ENCODE measurements around the gene HTR7.
"Not testable (repeated sequence)": the region's sequence is repeated elsewhere in the genome, so short reads cannot be mapped to it uniquely, and the experiment has no call there.

The HTR7 gene

GRCh38 chr10:90858461-90858968 lies 676 bp upstream of the HTR7 start:
- DNase-seq (ENCODE audit: low spot score) = no peak

- DNase-seq (ENCODE audit: low spot score) = no peak
Measured at GRCh38 chr10:90856964-90857634, 740 bp downstream of the HTR7 start.

GRCh38 chr10:90856261-90856660 lies 1.6 kb downstream of the HTR7 start:
- DNase-seq (ENCODE audit: low spot score) = no peak

DNA sequence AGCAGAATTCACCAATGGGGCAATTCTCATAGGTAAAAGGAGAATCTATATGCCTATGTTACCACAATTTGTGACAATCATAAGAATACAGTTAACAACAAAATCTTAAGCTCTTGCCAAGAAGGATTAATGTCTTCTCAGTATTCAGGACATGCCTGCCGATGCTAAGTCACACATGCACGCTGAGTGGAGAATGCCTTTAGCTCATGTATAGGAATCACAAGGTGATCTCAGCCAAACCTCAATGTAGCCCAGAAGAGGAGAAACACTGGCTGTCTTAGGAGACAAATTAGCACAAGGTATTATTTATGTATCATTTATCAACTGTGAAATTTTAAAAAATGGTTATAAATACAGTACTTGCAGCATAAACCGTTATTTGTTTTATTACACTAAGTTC lies 2.7 kb downstream of the HTR7 start:
- no peak for DNase-seq (ENCODE audit: low spot score)

GRCh38 chr10:90849956-90850749 lies 7.7 kb downstream of the HTR7 start:
- no peak for DNase-seq (ENCODE audit: low spot score)

DNA sequence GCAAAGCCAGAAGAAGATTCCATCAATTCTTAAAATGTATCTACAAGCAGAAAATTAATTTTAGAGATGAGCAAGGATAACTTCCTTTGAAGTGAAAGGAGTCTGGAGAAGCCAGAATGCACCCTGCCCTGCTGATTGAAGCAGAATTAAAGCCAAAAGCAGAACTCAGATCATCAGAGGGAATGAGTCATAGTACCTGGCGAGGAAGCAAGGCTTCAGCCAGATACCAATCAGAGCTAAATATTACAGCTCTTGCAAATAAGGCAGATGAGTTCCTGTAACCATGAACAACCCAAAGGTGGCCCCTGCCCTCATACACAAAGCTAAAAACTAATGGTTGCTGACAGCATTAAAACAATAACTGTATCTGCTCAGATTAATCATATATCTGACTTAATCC lies 10.4 kb downstream of the HTR7 start:
- no peak for DNase-seq (ENCODE audit: low spot score)

- DNase-seq (ENCODE audit: low spot score) = no peak
Measured at GRCh38 chr10:90846746-90847145, 11.1 kb downstream of the HTR7 start.

- no peak for DNase-seq (ENCODE audit: low spot score)
Measured at GRCh38 chr10:90845726-90846125, 12.1 kb downstream of the HTR7 start.

GRCh38 chr10:90842725-90843124 lies 15.1 kb downstream of the HTR7 start:
- no peak for DNase-seq (ENCODE audit: low spot score)

GRCh38 chr10:90837486-90837885 lies 20.4 kb downstream of the HTR7 start:
- no peak for DNase-seq (ENCODE audit: low spot score)

DNA sequence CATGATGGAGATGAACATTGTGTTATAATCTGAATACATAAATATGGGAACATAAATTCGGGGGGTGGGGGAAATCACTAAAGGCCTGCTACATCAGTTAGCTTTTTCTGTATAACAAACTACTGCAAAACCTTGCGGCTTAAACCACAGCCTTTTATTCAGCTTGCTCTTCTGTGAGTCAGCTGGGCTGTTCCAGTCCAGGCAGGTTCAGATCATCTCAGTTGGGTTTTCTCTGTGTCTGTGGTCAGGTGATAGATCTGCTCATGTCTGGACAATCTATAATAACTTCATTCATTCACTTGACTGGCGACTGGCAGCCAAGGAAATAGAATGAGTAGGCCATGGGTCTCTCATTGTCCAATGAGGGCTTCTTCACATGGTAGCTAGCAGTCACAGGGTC lies 23.5 kb downstream of the HTR7 start:
- no peak for DNase-seq (ENCODE audit: low spot score)

DNA sequence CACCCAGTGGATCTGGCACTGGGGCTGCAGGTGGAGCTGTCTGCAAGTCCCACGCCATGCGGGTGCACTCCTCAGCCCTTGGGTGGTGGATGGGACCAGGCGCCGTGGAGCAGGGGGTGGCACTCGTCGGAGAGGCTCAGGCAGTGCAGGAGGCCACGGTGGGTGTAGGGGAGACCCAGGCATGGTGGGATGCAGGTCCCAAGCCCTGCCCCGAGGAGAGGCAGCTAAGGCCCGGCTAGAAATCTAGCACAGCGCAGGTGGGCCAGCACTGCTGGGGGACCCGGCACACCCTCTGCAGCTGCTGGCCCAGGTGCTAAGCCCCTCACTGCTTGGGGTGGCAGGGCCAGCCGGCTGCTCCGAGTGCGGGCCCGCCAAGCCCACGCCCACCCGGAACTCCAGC lies 25.7 kb downstream of the HTR7 start:
- no peak for DNase-seq (ENCODE audit: low spot score)

- no peak for DNase-seq (ENCODE audit: low spot score)
Measured at GRCh38 chr10:90822508-90822907, 35.3 kb downstream of the HTR7 start.

DNA sequence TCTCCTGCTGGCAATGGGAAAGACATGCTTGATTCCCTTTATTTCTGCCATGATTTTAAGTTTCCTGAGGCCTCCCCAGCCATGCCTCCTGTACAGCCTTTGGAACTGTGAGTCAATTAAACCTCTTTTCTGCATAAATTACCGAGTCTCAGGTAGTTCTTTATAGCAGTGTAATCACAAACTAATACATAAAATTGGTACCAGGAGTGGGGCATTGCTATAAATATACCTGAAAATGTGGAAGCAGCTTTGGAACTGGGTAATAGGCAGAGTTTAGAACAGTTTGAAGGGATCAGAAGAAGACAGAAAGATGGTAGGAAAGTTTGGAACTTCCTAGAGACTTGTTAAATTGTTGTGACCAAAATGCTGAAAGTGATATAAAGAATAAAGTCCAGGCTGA lies 36.0 kb downstream of the HTR7 start:
- not testable (repeated sequence) for DNase-seq (ENCODE audit: low spot score)

DNA sequence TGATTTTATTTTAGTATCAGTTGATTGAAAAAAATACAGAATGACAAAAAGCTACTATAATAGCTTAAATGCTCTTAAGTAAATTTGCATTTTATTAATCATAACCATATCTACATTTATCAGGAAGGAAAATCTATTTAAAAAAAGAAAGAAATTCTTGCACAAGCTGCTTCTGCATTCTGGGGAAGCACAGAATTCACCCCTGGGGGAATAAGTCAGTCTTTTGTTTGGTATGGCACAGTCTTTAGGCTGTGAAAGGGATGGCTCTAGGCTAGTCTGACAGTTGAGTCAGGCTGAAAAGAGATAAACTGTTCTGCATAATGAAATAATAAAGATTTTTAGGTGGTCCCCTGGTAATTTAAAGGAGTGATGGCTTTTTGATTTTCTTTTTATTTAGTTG lies 37.9 kb downstream of the HTR7 start:
- DNase-seq (ENCODE audit: low spot score) = no peak

- DNase-seq (ENCODE audit: low spot score) = no peak
Measured at GRCh38 chr10:90818736-90819135, 39.1 kb downstream of the HTR7 start.

DNA sequence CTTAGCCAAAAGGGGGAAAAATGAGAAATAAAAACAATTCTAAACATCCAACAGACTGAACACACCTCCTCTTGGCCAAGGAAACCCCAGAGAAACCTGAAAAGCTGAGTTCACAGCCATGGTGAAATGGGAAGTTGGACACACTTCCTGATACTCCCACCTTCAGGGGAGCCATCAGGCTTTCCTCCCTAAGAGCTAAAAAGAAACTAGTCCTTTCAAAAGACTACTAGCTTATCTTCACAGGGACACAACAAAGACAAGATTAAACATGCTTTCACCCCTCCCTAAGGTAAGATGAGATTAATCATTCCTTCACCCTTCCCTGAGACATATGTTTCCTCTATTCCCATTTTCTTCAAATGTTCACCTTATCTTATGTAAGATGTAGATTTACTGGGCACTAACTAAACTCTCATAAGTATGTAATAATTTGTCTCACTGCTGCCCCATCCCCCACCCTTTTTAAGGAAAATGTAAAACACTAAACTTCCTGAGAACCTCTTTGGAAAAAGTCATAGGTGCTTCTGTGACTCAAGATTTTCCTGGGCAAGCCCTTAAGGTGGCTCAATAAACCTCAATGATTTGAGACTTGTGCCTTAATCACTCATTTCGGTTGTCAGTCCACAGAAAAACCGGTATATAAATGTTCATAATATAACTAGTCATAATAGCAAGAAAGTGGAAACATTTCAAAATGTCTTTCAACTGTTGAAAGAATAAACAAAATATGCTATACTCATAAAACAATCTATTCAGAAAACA lies 40.5 kb downstream of the HTR7 start:
- DNase-seq (ENCODE audit: low spot score) = no peak

- no peak for DNase-seq (ENCODE audit: low spot score)
Measured at GRCh38 chr10:90816466-90816865, 41.4 kb downstream of the HTR7 start.

DNA sequence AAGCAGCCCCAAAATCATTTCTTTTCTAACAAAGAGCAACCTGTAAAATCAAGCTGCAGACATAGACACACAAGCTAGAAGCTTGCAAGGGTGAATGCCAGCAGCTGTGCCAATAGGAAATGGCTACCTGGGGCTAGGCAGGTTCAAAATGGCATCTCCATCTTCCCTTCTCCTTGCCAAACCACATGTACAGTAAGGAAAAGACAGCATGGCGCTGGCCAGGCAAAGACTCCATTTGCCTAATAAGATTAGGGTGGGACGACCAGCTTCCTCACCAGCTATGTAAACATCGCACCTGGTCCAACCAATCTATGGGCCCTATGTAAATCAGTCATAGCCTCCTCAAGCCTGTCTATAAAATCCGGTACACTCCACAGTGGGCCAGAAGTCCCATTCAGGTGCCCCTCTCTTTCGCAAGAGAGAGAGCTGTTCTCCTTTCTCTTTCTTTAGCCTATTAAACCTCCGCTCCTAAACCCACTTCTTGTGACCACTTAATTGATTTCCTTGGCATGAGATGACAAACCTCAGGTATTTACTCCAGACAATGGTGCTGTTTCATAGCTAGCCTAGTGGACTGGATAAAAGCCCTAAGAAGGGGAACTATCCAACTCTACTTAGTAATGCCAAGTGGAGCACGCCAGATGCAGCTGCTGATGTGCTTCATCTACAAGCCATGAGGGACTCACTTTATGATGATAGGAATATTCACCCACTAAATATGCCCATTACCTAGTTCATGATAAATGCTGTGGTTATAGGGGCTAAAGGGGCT lies 44.1 kb downstream of the HTR7 start:
- no peak for DNase-seq (ENCODE audit: low spot score)

DNA sequence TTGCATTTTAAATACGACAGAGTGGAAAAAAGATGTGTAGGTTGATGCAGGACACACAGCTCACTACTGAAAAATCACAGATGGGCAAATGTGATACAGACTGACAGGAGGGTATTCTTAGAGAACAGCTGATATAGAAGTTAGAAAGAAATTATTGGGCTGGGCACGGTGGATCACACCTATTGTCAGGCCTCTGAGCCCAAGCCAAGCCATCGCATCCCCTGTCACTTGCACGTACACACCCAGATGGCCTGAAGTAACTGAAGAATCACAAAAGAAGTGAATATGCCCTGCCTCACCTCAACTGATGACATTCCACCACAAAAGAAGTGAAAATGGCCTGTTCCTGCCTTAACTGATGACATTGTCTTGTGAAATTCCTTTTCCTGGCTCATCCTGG lies 50.7 kb downstream of the HTR7 start:
- not testable (repeated sequence) for DNase-seq (ENCODE audit: low spot score)

GRCh38 chr10:90806677-90807076 lies 51.2 kb downstream of the HTR7 start:
- no peak for DNase-seq (ENCODE audit: low spot score)

DNA sequence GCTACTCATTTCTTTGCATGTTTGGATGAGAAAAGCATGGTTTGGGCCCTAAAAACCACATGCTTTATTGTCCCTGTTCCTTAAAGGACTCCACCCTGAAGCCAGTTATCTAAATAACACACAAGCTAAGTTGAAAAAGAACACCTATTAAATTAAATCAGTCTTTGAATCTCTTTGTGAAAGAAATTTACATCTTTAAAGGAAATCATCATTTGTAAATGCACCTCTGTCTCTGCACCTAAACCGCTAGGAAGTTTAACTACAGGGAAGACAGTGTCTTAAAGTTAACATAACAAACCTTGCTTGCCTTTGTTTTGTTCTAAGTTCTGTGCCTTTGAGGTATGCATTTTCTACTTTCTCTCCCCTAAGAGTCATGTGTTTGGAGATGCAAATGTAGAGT lies 52.6 kb downstream of the HTR7 start:
- no peak for DNase-seq (ENCODE audit: low spot score)
